SJSA1 (cell line): ENCODE data around the gene CEACAM20. TPM values are rescaled to one million over a fixed set of nuclear protein-coding genes. Genes with fewer than 3 reads are reported as not detected.
"Not testable (repeated sequence)": the region's sequence is repeated elsewhere in the genome, so short reads cannot be mapped to it uniquely, and the experiment has no call there.

Source experiments
- DNase-seq, 2 experiments: peaks; one replicate each; pipeline ENCODE4 v3.0.0-alpha.2; 2015 to 2020; ENCODE audit warnings: low spot score in 2 of 2, low read depth in 1 of 2
- H3K27ac ChIP-seq: fragments of 250-450 bp; sonication (Bioruptor Pico); 2 replicates; pipeline ENCODE4 v1.5.1; 2020; ENCODE audit warnings: mild to moderate bottlenecking, moderate library complexity
- H3K27me3 ChIP-seq: fragments of 250-450 bp; sonication (Bioruptor Pico); replicated peaks from 2 replicates; pipeline ENCODE4 v1.5.1; 2020; ENCODE audit warnings: mild to moderate bottlenecking, moderate library complexity
- H3K36me3 ChIP-seq: fragments of 250-450 bp; sonication (Bioruptor Pico); 2 replicates; pipeline ENCODE4 v1.5.1; 2020; ENCODE audit warnings: mild to moderate bottlenecking
- H3K4me1 ChIP-seq: fragments of 250-450 bp; sonication (Bioruptor Pico); replicated peaks from 2 replicates; pipeline ENCODE4 v1.6.1; 2021; ENCODE audit warnings: mild to moderate bottlenecking
- H3K4me3 ChIP-seq: fragments of 250-450 bp; sonication (Bioruptor Pico); 2 replicates; pipeline ENCODE4 v1.5.1; 2020; ENCODE audit warnings: mild to moderate bottlenecking
- H3K9me3 ChIP-seq: fragments of 250-450 bp; sonication (Bioruptor Pico); replicated peaks from 2 replicates; pipeline ENCODE4 v1.5.1; 2020; ENCODE audit warnings: mild to moderate bottlenecking
- total RNA-seq: library from RNA; depleted of rRNA; stranded (reverse); fragments of >200 nt; shearing (Covaris generic); gene quantifications from 2 replicates; pipeline ENCODE4 v1.2.3, GENCODE V29; 2014

CEACAM20 gene
- total RNA-seq, 1 experiment from 2014 or later, result 0.08 TPM

DNA sequence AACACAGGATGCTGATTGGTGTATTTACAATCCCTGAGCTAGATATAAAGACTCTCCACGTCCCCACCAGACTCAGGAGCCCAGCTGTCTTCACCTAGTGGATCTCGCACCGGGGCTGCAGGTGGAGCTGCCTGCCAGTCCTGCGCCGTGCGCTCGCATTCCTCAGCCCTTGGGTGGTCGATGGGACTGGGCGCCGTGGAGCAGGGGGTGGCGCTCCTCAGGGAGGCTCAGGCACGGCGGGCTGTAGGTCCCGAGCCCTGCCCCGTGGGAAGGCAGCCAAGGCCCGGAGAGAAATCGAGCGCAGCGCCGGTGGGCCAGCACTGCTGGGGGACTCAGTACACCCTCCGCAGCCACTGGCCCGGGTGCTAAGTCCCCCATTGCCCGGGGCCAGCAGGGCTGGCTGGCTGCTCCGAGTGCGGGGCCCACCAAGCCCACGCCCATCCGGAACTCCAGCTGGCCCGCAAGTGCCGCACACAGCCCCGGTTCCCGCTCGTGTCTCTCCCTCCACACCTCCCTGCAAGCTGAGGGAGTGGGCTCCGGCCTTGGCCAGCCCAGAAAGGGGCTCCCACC is 33.7 kb upstream of the CEACAM20 start:
- not testable (repeated sequence) for H3K36me3 ChIP-seq, DNase-seq, H3K4me3 ChIP-seq, H3K9me3 ChIP-seq, H3K27me3 ChIP-seq, H3K4me1 ChIP-seq, H3K27ac ChIP-seq

DNA sequence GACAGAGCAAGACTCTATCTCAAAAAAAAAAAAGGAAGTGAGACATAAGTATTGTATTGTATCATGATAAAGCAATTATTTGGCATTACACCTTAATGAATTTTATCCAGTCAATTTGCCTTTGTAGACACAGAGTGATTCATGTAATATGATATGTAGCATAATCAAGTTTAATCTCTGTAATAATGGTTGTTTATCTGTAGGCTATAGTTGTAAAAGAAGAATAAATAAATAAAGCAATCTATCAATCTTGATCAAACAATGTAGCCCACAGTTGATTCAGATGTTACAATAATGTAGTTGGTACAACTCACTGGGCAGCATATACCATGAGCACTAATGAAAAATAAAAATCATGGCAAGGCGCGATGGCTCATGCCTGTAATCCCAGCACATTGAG is 28.5 kb upstream of the CEACAM20 start:
- no peak overlapping the region for H3K27ac ChIP-seq
- H3K27me3 ChIP-seq, result no peaks in the 10 kb centered on the region
- peaks cover 20% of the 10 kb centered on the region for H3K4me1 ChIP-seq
- H3K36me3 ChIP-seq, result no peaks in the 10 kb centered on the region
- no peaks in the 10 kb centered on the region for H3K9me3 ChIP-seq
- H3K4me3 ChIP-seq, result no peak overlapping the region
- no peak for DNase-seq

DNA sequence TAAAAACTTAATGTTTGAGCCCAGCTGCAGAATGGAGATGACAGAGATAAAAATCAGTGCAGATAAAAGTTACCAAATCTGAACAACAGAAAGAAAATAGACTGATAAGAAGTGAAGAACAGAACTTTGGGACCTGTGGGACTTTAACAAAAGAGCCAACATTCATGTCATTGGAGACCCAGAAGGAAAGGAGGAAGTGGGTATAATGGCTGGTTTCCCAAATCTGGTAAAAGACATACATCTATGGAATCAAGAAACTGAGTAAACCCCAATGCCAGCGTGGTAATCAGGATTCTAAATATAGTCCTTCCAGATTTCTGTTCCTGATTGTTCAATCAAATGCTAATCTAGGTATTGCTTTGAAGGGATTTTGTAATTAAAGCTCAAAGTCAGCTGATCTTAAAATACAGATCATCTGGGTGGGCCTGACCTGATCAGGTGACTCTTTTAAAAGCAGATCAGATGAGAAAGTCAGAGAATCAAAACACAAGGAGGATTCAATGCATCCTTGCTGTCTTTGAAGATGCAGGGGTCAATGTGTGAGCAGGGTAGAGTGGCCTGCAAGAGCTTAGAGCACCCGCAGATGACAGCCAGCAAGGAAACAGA is 25.3 kb upstream of the CEACAM20 start:
- no peak for DNase-seq
- Histone ChIP-seq H3K9me3 (no peaks in the 10 kb centered on the region), H3K27ac (no peak overlapping the region), H3K27me3 (no peaks in the 10 kb centered on the region), H3K4me3 (no peak overlapping the region), H3K36me3 (no peaks in the 10 kb centered on the region), H3K4me1 (peaks cover 21% of the 10 kb centered on the region)

DNA sequence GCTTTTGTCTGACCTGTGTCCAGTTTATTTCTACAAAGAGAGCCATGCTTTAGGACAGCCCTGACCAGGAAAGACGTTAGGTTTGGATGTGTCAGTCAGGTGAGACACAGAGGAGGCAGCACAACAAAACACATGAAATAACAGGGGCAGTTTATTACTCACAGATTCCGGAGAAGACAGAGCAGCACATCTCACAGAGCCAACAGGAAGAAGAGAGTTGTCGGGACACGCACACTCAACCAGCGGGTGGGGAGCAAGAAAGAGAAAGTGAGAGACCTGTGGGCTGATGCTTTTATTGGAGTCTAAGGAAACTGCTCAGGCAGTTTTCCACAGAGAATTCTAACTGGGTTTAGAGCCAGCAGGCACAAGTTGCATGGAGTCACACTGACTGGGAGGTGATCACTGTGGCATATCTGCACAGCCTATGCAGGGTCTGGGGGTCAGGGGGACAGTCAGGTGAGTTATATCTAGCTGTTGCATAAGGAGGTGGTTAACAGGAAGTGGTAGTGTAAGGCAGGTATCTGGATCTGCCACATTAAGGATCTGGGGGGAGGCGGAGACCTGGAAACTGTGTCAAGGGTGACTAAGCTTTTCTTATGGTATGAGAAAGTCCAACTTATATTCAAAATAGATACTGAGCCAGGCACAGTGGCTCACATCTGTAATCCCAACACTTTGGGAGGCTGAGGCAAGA is 24.1 kb upstream of the CEACAM20 start:
- Histone ChIP-seq H3K36me3 (no peaks in the 10 kb centered on the region), H3K4me3 (no peak overlapping the region), H3K27ac (no peak overlapping the region; the same call in 1 of the 2 replicates), H3K27me3 (no peaks in the 10 kb centered on the region), H3K9me3 (no peaks in the 10 kb centered on the region), H3K4me1 (peaks cover 33% of the 10 kb centered on the region)
- DNase-seq, result no peak

DNA sequence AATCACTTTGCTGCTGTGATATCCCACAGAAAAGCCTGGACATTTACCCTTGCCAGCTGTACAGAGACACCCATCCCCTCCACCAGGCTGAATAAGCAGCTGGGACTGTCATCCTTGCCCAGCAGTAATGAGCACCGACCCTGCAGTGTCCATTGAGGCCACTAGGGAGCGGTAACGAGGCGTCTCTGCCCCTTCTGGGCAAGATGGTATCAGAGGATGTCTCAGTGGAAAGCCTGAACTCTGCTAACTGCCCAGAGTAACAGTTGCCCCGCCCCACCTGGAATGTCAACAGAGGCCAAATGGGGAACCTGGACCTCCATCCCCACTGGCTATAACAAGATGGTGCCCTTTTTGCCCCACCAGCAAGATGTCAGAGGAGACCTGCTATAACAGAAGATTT is 22.8 kb upstream of the CEACAM20 start:
- no peak overlapping the region for H3K4me3 ChIP-seq
- no peaks in the 10 kb centered on the region for H3K9me3 ChIP-seq
- peaks cover 44% of the 10 kb centered on the region for H3K4me1 ChIP-seq
- peak in 1 of 2 experiments; percentile 61 for DNase-seq
- no peak overlapping the region for H3K27ac ChIP-seq
- no peaks in the 10 kb centered on the region for H3K27me3 ChIP-seq
- no peaks in the 10 kb centered on the region for H3K36me3 ChIP-seq

DNA sequence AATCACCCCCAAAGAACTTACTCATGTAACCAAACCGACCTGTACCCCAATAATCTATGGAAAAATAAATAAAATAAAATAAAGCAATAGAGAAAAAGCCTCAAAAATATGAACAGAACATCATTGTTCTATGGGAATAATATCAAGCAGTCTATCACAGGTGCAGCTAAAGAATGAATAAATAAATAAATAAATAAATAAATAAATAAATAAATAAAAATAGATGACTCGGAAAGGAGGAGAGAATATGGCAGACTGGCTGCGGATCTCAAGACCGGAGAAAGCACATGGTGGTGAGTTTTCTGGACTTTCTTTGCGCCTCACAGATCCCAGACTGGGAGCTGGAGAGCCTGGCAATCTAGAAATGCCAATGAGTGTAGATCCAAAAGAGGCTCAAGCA is 22.4 kb upstream of the CEACAM20 start:
- Histone ChIP-seq H3K27me3 (no peaks in the 10 kb centered on the region), H3K36me3 (no peaks in the 10 kb centered on the region), H3K4me3 (no peak overlapping the region), H3K27ac (no peak overlapping the region), H3K4me1 (peaks cover 47% of the 10 kb centered on the region), H3K9me3 (no peaks in the 10 kb centered on the region)
- no peak for DNase-seq

GRCh38 chr19:44550976-44551375 is 21.5 kb upstream of the CEACAM20 start:
- not testable (repeated sequence) for H3K27me3 ChIP-seq, H3K9me3 ChIP-seq, H3K36me3 ChIP-seq, H3K27ac ChIP-seq, DNase-seq, H3K4me3 ChIP-seq
- peaks cover 47% of the 10 kb centered on the region for H3K4me1 ChIP-seq

- H3K4me3 ChIP-seq, result no peak overlapping the region
- peaks cover 47% of the 10 kb centered on the region for H3K4me1 ChIP-seq
- no peaks in the 10 kb centered on the region for H3K27me3 ChIP-seq
- no peaks in the 10 kb centered on the region for H3K9me3 ChIP-seq
- peak overlapping the region; percentile 77 for H3K27ac ChIP-seq
- H3K36me3 ChIP-seq, result no peaks in the 10 kb centered on the region
- no peak for DNase-seq
Measured at GRCh38 chr19:44549507-44549906, 20.0 kb upstream of the CEACAM20 start.

GRCh38 chr19:44548736-44549135 is 19.3 kb upstream of the CEACAM20 start:
- no peaks in the 10 kb centered on the region for H3K36me3 ChIP-seq
- DNase-seq, result peak; percentile 89
- H3K4me1 ChIP-seq, result peaks cover 39% of the 10 kb centered on the region
- no peaks in the 10 kb centered on the region for H3K27me3 ChIP-seq
- H3K9me3 ChIP-seq, result no peaks in the 10 kb centered on the region
- peak overlapping the region; percentile 77 for H3K27ac ChIP-seq
- H3K4me3 ChIP-seq, result no peak overlapping the region

DNA sequence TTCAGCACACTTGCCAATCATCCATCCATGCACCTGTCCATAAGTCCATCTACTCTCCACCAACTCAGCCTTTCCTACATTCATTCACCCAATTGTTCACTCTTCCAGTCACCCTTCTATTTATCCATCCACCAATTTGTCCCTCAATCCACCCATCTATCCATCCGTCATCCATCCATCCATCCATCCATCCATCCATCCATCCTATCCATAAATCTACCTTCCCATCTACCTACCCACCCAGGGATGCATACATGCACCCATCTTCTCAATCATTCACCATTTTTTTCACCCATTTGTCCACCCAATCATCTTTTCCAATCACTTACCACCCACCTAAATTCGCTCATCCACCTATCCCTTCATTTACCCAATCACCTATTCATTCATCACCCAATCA is 14.6 kb upstream of the CEACAM20 start:
- no peak for DNase-seq
- no peaks in the 10 kb centered on the region for H3K9me3 ChIP-seq
- H3K36me3 ChIP-seq, result no peaks in the 10 kb centered on the region
- H3K4me3 ChIP-seq, result no peak overlapping the region
- no peak overlapping the region for H3K27ac ChIP-seq
- H3K4me1 ChIP-seq, result peaks cover 18% of the 10 kb centered on the region
- no peaks in the 10 kb centered on the region for H3K27me3 ChIP-seq

GRCh38 chr19:44542671-44543070 is 13.2 kb upstream of the CEACAM20 start:
- H3K36me3 ChIP-seq, result no peaks in the 10 kb centered on the region
- DNase-seq, result no peak
- H3K4me1 ChIP-seq, result peaks cover 5% of the 10 kb centered on the region
- H3K27ac ChIP-seq, result no peak overlapping the region
- H3K27me3 ChIP-seq, result no peaks in the 10 kb centered on the region
- no peak overlapping the region for H3K4me3 ChIP-seq
- no peaks in the 10 kb centered on the region for H3K9me3 ChIP-seq

DNA sequence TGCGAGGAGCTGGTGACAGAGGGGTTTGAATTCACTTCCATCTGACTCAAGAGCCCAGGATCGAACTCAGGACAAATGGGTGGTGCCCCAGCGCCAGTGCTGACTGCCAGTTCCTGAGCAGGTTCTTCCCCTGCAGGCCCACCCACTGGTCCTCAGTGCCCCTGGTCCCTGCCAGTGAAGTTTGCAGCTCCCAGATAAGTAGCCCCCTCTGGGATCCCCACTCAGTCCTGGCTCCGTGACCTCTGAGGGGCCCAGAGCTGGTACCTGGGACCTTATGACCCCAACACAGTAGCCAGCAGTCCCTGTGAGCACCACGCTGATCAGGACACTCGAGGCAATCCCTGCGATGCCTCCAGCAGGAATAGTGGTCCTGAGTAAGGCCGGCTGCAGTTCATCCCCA is 11.3 kb upstream of the CEACAM20 start:
- Histone ChIP-seq H3K4me1 (peaks cover 7% of the 10 kb centered on the region; the same call in 1 of the 2 replicates), H3K27ac (no peak overlapping the region), H3K27me3 (no peaks in the 10 kb centered on the region), H3K4me3 (no peak overlapping the region), H3K9me3 (no peaks in the 10 kb centered on the region), H3K36me3 (no peaks in the 10 kb centered on the region)
- DNase-seq, result no peak

DNA sequence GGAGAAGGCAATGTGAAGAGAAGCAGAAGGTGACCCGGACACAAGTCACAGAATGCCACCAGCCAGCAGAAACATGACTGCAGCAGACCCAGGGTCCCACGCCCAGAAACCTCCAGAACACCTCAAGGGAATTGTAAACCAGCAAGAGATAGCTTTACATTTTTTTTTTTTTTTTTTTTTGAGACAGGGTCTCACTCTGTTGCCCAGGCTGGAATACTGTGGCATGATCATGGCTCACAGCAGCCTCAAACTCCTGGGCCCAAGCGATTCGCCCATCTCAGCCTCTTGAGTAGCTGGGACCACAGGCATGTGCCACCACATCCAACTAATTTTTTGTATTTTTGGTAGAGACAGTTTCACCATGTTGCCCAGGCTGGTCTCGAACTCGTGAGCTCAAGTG is 10.5 kb upstream of the CEACAM20 start:
- H3K27ac ChIP-seq, result no peak overlapping the region
- no peak for DNase-seq
- no peak overlapping the region for H3K4me3 ChIP-seq
- peaks cover 7% of the 10 kb centered on the region; the same call in 1 of the 2 replicates for H3K4me1 ChIP-seq
- no peaks in the 10 kb centered on the region for H3K9me3 ChIP-seq
- H3K27me3 ChIP-seq, result no peaks in the 10 kb centered on the region
- H3K36me3 ChIP-seq, result no peaks in the 10 kb centered on the region

DNA sequence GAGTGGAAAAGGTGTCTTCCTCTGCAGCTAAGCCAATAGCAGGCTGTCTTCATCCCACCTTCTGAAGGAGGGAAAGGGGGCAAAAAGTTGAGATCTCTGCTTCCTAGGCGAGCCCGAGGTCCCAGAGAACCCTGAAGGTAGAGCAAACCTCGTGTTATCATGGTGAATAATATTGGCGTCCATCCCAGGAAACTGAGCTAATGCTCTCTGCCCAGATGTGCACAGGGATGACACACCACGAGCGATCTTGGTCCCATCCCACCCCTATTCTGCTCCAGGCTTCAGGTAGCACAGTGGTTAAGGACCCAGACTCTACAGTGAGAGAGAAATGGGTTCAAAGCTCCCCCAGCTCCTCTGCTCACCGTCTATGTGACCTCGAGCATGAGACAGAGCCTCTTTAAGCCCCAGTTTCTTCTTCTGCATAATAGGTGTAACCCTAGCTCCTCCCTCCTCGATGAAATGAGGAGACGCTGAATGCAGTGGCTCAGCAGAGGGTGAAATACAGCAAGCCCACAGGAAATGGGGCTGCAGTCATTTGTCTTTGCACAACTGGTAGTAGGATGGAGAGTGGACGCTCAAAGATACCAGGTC is 9.9 kb upstream of the CEACAM20 start:
- Histone ChIP-seq H3K9me3 (no peaks in the 10 kb centered on the region), H3K4me3 (no peak overlapping the region), H3K4me1 (peaks cover 7% of the 10 kb centered on the region; the same call in 1 of the 2 replicates), H3K27ac (no peak overlapping the region), H3K27me3 (no peaks in the 10 kb centered on the region), H3K36me3 (no peaks in the 10 kb centered on the region)
- DNase-seq, result no peak
